Activated gamma-delta T cell (primary cell): Measurements from ENCODE around the gene NEK11.

Experiments used
- DNase-seq: peaks from one replicate; lab custom pipeline; 2025; lab: John Stamatoyannopoulos, UW

Gene NEK11

DNA sequence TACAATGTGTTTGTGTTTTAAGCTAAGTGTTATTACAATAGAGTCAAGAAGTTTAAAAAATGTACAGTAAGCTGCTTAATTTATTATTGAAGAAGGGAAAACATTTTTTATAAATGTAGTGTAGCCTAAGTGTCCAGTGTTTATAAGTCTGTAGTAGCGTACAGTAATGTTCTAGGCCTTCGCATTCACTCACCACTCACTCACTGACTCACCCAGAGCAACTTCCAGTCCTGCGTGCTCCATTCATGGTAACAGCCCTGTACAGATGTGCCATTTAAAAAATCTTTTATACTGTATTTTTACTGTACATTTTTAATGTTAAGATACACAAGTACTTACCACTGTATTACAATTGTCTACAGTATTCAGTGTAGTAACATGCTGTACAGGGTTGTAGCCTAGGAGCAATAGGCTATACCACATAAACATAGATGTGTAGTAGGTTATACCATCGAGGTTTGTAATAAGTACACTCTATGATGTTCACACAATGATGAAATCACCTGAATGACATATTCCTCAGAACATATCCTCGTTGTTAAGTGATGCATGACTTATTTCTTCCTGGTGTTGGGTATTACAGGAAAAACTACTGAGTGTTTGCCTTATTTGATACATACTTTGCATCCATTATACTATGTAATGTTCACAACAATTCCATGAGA is 198.3 kb downstream of the NEK11 start:
- no peak for DNase-seq

DNA sequence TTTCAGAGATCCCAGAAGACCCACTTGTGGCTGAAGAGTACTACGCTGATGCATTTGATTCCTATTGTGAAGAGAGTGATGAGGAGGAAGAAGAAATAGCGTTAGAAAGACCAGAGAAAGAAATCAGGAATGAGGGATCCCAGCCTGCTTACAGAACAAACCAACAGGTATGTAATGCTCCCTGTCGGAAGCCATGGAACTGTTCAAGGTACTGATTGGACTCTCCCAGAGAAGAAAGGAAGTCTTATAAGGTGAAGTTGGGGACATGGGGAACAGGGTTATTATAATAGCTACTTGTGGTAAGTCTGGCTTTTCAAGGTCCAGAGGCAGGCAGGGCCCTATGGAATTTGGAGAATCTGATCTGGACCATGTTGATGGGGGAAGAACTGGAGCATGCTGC is 201.8 kb downstream of the NEK11 start:
- DNase-seq, result no peak

DNA sequence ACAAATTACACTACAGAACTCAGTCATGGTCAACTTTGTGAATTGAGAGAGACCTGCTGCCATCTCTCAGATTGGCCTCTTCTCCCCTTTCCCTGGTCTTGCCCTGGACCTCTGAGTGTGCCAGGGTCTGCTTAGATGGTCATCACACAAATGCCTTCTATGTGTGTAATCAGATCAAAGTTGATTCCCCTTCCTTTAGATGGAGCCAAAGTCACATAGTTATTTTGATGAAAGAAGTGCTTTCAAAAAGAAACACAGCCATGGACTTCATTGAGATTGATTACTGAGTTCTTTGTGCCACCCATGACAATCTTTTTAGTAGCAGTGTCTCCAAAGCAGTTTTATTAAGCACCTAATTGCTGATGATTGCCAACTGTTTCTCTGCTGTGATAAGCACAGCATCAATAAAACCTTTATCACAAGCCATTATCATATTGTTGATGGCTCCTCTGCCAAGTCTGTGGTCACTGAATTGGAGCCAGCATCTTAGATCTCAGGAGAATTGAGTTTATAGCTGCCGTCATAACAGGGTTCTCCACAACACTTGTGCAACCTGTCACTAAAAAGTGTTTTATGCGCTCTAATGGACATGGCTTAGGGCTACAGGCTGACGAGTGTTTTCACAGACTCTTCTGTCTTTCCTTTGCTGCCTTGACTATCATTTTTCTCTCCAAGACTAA is 205.2 kb downstream of the NEK11 start:
- no peak for DNase-seq

DNA sequence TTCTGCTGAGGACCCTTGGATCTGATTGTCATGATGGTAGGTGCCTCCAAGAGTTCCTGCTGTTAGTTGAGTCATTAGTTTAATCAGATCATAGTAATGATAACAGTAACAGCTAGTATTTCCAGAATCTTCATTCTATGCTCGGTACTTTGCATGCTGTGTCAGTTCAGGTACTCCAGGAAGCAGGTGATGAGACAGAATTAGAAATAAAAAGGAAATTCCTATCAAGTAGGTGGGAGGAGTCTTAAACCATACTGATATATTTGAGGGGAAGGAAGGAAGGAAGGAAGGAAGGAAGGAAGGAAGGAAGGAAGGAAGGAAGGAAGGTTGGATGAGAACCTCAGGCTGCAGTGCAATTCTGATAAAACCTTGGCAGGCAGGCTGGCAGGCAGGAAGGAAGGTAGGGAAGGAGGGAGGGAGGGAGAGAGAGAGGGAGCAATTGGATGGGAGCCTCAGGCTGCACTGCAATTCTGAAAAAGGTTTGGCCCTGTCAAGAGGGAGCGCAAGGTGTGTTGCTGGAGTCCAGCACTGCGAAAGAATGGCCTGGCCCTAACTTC is 206.1 kb downstream of the NEK11 start:
- DNase-seq, result no peak

DNA sequence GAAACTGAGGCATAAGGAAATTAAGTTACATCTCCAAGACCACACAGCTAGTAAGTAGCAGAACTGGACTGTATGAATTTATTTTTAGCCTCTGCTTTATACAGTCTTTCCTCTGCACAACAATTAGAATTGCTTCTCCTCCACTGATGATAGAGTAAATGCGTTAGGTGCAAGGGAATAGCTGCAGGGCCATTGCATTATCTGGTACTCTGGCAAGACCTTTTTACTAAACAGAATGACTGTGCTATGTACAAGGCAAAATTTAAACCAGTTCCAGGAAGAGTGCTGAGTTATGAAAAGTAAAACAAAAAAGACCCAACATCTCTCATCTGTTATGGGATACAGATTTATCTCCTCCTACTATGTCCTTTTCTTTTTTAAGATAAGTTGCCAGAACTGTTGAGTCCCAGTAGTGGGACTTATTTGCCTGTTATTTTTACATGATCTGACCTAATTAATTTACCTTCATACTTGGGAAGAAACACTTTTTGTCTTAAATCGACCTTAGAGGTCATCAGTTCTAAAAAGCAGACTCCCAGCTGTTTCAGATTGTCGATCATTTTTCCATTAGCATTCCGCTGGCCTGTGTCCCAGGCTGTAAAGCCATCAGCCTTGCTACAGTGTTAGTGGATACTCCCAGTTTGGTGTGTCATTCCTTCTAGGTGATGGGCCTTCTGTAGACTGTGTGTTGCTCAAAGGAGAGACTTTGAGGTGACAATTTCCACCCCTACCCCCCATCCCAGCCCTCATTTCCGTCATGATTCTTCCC is 207.4 kb downstream of the NEK11 start:
- no peak for DNase-seq

DNA sequence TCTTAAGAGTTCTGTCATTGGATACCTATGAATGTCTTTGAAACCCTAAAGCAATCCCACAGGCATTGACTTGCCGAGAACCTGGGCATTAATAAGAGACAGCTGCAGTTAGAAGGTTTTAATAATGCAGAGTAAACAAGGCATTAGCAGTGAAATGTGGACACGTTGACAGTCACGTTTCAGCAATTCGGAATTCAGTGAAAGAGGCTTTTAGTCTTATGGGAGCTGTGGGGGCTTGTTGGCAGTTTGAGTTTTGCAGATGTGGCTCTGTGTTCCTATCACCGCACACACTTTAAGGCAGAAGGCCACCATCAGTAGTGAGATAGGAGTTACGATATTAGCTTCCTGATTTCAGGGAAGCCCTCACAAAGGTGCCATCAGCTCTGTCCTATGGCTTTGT is 209.7 kb downstream of the NEK11 start:
- no peak for DNase-seq

DNA sequence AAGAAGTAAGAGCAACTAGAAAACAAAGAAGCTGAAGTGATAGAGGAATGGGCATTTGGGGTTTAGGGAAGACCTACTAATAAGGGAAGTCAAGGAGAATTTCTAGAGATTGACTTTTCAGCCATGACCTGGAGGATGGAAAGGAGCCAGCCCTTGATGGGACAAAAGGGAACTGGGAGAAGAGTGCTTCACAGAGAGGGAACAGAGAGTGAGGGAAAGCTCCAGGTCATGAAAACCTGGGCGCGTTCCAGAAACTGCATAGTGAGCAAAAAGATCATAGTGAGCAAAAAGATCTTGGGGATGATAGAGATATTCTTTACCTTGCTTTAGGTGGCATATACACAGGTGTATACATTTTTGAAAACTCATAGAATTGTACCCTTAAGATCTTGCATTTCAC is 211.8 kb downstream of the NEK11 start:
- DNase-seq, result no peak

DNA sequence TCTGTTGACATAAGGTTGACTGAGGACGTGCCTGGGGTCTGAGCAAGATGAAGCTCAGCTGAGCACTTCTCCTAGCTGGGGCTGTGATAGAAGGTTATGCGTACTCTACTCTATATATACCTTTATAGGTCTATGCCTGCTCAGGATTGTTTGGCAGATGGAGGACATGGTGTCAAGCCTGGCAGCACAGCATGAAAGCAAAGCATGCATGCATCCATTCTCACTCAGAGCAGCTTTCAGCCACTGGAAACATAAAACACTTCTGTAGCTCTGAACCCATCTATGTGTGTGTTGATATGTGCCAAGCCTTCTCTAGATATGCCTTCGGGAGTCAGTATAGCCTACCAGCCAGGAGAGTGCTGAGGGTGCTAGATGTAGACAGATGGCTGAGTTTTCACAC is 212.6 kb downstream of the NEK11 start:
- DNase-seq, result no peak

DNA sequence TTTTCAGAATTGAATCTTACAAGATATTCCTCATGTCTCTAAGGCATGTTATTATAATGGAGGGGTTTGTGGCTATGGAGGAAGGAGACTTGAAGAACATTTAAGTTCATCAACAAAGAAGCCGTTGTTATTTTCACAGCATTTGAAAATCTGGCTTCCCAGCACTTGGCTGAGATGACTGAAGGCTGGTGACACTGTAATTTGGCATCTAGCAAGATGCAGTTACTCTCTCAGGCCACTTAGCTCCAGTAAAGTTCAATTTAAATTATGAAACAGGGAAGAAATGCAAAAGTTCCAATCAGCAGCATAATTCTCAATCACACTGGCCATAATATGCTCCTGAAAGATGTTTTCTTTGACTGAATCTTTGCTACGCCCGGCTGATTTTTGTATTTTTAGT is 215.5 kb downstream of the NEK11 start:
- no peak for DNase-seq

DNA sequence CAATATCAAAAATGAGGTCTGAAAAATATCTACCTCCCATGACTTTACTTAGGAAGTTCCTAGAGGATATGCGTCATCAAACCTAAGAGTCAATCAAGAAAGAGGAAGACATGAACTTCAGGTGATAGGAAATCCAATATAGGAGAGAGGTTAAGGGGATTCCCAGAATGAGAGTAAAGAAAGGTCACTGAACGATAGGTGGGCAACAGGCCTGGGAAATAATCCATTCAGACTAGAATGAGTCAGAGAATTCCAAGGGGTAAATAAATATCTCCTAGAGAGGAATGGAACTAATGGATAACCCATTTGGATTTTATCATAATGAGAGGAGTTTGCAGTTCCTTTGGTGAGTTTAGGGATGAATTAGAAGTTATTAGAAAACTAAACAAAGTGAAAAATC is 223.8 kb downstream of the NEK11 start:
- no peak for DNase-seq

DNA sequence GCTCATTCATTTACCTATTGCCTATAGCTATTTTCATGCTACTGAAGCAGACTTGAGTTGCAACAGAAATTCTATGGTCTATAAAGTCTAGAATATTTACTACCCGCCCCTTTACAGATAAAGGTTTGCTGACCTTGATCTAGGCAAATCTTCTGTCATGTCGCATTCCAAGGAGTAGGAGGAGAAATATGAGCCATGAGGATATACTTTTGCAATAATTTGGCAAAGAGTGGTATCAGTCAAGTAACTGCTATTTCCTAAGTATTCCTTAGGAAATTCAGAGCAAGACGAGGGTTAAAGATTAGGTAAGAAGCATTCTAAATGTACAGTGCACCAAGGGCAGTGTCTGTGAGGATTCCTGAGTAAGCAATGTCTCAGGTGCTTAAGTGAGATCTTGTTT is 233.8 kb downstream of the NEK11 start:
- no peak for DNase-seq

DNA sequence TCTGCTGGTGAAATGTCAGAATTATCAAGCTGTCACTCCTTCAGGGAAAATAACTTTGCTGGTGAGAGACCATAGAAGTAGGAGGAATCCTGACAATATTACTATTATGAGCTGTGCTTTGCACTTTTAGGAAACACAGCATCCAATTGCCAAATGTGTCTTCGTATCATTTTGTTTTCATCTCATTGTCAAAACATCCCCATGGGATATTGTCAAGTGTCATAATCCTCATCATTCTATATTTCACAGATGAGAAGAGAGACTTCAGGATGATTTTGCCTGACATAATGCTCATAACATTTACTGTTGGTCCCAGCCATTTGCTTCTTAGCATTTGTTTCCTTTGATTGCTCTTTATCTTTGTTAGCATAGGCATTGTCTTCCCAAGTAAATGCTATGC is 234.4 kb downstream of the NEK11 start:
- DNase-seq, result no peak

DNA sequence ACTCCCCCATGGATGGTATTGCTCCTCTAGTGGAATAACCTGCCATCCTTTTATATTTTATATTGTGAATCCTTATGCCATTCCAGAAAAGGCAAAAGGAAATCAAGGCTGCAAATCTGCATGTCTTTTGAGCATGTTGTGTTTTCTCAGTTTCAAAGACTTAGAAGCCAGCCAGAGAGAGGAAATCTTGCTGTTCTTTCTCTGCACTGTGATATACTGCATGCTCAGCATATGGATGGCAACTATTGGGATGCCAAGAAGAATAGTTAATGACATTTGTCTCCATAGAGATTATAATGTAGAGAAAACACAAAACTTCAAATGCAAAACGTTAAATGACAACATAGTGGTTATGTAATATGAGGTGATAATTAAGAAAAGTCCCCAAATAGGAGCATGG is 248.9 kb downstream of the NEK11 start:
- DNase-seq, result no peak

DNA sequence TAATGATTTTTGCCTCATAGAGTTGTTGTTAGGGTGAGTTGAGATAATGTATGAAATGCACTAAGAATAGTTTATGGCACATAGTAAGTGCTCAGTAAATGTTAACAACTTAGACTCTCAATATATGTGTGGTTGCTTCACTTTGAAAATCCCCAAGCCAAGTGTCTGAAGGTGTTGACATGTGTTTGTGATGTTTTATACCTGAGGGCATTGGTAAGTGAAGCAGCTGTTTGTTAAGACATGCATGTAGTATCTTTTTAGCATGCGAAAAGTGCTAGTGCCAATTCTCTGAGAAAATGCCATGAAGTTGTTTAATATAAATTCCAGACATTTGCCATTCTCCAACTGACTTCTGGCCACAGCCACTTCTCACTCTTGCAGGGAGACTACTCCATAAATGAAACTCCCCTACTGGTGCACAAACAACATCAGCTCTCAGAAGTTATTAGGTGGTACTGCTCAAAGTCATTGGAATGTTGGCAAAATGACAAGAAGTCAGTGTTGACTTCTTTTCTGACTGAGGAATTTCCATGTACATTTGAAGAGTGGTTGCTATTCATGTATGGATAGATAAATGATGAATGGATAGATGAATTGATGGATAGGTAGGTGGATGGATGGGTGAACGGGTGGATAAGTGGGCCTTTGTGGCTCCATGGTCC is 251.3 kb downstream of the NEK11 start:
- DNase-seq, result no peak

DNA sequence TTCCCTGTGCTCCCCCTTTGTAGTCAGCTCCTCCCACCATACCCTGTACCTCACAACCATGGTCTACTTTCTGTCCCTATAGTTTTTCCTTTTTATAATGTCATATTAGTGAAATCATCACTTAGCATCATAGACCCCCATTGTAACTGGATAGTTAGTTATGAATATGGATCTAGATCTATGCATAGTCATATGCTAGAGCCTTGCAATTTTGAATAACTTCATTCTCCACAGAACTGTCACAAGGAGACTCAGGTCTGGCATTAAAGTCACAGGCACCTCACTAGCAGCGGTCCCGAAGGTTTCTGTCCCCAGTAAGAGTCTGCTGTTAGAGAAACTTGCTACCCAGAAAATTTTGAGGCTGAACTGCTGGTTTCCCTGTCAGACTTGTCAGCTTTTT is 252.9 kb downstream of the NEK11 start:
- no peak for DNase-seq

DNA sequence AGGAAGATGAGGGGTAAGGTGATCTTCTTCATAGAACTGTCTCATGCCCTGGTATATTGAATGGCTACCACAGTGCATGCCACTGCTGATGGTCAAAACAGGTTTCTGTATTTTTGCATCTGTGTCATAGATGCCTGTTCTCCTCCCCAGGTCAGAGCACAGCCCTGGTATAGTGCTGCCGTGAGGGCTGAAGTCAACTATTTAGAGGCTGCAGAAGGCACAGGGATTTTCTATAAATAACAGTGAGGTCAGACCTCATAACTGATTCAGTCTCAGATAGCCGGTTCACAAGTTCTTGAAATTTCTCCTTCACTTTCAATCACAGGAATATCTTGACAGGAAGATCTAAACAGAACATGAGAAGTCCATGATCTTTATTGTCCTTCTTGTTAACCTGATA is 255.7 kb downstream of the NEK11 start:
- DNase-seq, result no peak

DNA sequence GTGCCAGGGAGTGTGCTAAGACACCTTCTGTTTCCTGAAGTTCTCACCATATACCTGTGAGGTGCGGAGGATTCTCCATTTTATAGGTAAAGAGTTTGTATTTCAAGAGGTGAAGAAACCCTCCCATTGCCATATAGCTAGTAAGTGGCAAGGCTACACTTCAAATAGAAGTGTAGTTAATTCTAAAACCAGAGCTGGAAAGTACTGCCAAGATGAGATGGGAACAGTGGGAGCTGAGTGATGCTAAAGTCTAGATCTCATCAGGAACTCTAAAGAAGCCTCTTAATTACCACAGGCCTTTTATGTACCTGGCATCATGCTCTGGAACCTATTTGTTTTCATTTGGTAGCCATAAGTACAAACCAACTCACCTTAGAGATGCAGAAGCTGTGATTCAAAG is 256.3 kb downstream of the NEK11 start:
- no peak for DNase-seq

DNA sequence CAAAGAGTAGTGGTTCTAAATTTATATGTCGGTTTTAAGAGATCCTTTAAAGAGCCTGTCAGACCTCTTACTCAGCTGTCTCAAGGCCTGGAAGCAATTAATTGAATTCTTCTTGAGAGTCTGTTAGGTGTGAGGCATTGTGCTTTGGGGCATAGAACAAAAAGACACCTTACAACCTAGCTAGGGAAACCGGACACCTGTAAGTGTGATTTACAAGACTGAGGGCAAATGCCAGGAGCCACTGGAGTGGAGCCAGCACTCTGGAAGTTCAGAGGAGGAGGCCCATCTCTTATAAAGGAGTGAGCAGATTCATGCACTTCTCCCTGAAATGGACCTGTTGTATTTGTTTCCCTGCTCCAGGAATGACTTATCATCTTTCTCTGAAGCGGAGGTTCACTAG is 257.2 kb downstream of the NEK11 start:
- no peak for DNase-seq

DNA sequence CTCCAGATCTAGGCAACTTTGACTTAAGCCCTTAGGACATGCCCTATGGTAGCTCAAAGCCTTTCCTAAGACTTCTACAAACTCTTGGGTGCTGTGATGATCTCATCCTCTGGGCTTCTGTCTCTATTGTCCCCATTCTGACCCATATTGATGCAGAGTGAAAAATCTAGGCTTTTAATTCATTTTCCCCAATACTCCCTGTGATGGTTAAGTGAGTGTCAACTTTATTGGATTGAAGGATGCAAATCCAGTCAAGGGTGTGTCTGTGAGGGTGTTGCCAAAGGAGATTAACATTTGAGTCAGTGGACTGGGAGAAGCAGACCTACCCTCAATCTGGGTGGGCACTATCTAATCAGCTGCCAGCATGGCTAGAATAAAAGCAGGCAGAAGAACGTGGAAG is 257.6 kb downstream of the NEK11 start:
- DNase-seq, result no peak

DNA sequence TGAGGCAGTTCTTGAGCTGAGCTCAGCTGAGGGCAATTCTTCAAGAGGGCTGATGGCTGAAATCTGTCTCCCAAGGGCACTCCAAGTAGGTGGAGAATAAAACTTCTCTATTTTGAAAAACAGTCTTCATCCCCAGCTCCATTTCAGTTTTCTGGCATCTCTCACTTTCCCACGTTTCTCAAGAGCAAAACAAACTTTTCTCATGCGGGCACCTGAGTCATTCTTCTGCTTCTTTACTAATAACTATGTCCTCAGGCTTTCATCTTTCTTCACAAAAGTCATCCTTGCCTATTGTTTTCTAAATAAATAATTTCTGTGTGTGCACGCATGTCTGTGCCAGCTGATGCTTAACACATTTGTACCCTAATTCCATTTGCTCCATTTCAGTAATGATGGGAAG is 258.8 kb downstream of the NEK11 start:
- no peak for DNase-seq

DNA sequence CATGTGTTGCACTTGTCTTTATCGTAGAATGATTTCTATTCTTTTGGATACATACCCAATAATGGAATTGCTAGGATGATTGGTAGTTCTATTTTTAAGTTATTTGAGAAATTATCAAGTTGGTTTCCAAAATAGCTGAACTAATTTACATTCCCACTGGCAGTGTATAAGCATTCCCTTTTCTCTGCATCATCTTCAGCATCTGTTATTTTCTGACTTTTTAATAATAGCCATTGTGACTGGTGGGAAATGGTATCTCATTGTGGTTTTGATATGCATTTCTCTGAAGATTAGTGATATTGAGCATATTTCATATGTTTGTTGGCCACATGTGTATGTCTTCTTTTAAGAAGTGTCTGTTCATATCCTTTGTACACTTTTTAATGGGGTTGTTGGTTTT is 273.2 kb downstream of the NEK11 start:
- DNase-seq, result no peak

DNA sequence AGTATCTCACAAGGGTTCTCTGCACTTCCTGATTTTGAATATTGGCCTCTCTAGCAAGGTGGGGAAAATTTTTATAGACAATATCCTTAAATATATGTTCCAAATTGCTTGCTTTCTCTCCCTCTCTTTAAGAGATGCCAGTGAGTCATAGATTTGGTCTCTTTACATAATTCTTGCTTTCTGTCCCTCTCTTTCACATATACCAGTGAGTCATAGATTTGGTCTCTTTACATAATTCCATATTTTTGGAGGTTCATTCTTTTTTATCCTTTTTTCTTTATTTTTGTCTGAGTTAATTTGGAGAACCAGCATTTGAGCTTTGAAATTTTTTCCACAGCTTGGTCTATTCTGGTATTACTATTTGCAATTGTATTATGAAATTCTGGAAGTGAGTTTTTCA is 277.2 kb downstream of the NEK11 start:
- DNase-seq, result no peak

DNA sequence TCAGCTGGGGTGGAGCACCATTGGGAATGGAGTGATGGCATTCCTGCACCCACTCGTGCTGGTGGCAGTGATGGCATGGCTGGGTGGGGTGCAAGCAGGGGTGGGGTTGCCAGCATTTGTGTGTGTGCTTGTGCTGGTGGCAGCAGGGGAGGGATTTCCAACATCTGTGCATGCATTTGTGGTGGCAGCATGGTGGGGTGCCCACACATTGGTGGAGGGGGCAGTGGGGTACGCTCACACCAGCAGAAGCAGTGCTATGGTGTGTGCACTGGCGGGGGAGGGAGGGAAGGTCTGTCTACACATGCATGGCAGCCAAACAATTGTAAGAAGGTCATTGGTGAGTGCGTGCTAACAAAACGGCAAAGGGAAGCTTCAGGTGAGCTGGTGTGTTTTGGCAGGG is 278.2 kb downstream of the NEK11 start:
- no peak for DNase-seq
